Calu3 (cell line): ENCODE results near the gene FCN1. TPM values are rescaled to one million over a fixed set of nuclear protein-coding genes. Genes with fewer than 3 reads are reported as not detected.

Source experiments
- Bru-seq: library from RNA; stranded (reverse); fragments of 400-500 nt; gene quantifications from one replicate; lab custom pipeline; 2021; lab: Mats Ljungman, UMichigan
- BruChase-seq, 2 experiments: library from RNA; stranded (reverse); fragments of 400-500 nt; gene quantifications; one replicate each; lab custom pipeline; 2021; lab: Mats Ljungman, UMichigan
- BruUV-seq: library from RNA; stranded (reverse); fragments of 400-500 nt; replicated peaks from 2 replicates; lab custom pipeline; 2021; lab: Mats Ljungman, UMichigan
- CTCF ChIA-PET: fragments of 300-600 bp; sonication (Branson Sonifier 250); formaldehyde crosslinking; loops from one replicate; lab custom pipeline; 2022; ENCODE audit warnings: antibody characterized with exemption; lab: Charles Lee
- DNase-seq: peaks from one replicate; pipeline ENCODE4 v3.0.0; 2022
- H3K27ac Mint-ChIP-seq: one replicate; pipeline ENCODE4 v1.8.0; 2022; ENCODE audit warnings: mixed read lengths; ENCODE audit not compliant: unreplicated experiment
- H3K27me3 Mint-ChIP-seq: one replicate; pipeline ENCODE4 v1.8.0; 2022; ENCODE audit warnings: mixed read lengths; ENCODE audit not compliant: unreplicated experiment
- H3K36me3 Mint-ChIP-seq: one replicate; pipeline ENCODE4 v1.8.0; 2022; ENCODE audit warnings: mild to moderate bottlenecking, moderate library complexity, mixed read lengths; ENCODE audit not compliant: insufficient read depth, unreplicated experiment
- H3K4me1 Mint-ChIP-seq: one replicate; pipeline ENCODE4 v1.8.0; 2022; ENCODE audit warnings: mild to moderate bottlenecking, low read depth, mixed read lengths; ENCODE audit not compliant: unreplicated experiment
- H3K4me3 Mint-ChIP-seq: one replicate; pipeline ENCODE4 v1.8.0; 2022; ENCODE audit warnings: mild to moderate bottlenecking, low read depth, moderate library complexity, mixed read lengths; ENCODE audit not compliant: unreplicated experiment
- H3K9me3 Mint-ChIP-seq: one replicate; pipeline ENCODE4 v1.8.0; 2022; ENCODE audit warnings: low read depth, mixed read lengths; ENCODE audit not compliant: unreplicated experiment
- CTCF ChIP-seq: fragments of 200-600 bp; IDR thresholded peaks from one replicate; pipeline ENCODE4 v1.8.0; 2022; ENCODE audit warnings: antibody characterized with exemption; ENCODE audit not compliant: unreplicated experiment
- intact Hi-C: fragments of 100-400 bp; cut with micrococcal nuclease; formaldehyde crosslinking; loops from one replicate; pipeline ENCODE4 v1.10.0; 2022; ENCODE audit not compliant: unreplicated experiment
- long read RNA-seq: library from polyadenylated mRNA; stranded (forward); transcript quantifications from one replicate; pipeline ENCODE4 v2.0.0, GENCODE V29; 2022
- total RNA-seq: library from RNA; stranded (reverse); gene quantifications from 2 replicates; pipeline ENCODE4 v1.2.3, GENCODE V29; 2022

The FCN1 gene
- total RNA-seq: not detected in 2 replicates
- not detected for Bru-seq, nascent RNA
- BruChase-seq, experiment 1, labeled RNA remaining after a 6-hour chase: not detected
- not detected for BruChase-seq, experiment 2, labeled RNA remaining after a 2-hour chase
- long read RNA-seq: 0 reads

GRCh38 chr9:134917431-134918373, at the start of gene FCN1:
TSS of gene FCN1 (minus strand) at chr9:134917912. CDS start at chr9:134917871, 41 bp downstream.
- BruUV-seq: no TSS peak
- CTCF ChIA-PET: no interaction called here
- no peak within 1 kb of the TSS for H3K27ac Mint-ChIP-seq
- DNase-seq: no peak
- peaks cover 5% of the 10 kb centered on the region for H3K9me3 Mint-ChIP-seq
- no peaks in the 10 kb centered on the region for H3K36me3 Mint-ChIP-seq
- no peaks in the 10 kb centered on the region for H3K4me1 Mint-ChIP-seq
- no peak within 1 kb of the TSS for H3K4me3 Mint-ChIP-seq
- no peak for TF ChIP-seq CTCF
- no peaks in the 10 kb centered on the region for H3K27me3 Mint-ChIP-seq
- intact Hi-C loops: no loop called here

DNA sequence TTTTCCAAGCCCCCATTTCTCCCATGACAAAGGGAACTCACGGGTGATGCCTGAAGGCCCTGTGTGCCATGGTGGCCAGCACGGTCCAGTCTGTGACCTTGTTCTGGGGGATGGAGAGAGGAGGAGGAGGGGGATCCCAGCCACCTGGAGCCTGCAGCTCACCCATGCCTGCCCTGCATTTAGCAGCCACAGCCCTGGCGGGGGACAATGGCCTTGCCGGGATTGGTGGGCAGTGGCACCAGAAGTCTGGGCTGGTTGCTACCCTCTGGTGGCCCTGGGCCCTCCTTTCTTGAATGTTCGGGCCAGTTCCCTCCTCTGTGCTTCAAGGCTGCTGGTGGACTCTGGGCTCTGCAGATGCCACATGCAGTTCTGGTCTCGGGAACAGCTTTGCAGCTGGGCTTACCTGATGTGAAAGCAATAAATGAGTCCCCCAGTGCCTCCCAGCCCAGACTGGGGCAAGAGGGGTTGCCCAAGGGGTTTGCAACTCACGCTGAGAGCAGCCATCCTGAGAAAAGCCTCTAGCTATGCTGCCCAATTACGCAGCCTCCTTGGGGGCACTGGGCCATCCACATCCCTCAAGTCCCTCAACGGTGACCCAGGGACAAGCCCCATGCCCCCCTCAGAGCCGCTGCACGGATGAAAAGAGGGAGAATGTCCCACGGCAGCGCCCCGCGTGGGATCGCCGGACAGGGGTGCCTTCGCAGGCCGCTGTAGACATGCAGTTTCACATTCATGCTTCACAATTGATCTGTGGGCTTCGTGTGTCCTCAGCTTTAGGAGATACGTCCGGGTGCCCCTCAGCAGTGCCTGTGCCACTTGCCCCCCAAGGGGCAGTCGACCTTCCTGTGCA, 49.2 kb upstream of the FCN1 start:
- CTCF ChIA-PET: no interaction called here
- Mint-ChIP-seq H3K36me3 (no peaks in the 10 kb centered on the region), H3K4me1 (no peaks in the 10 kb centered on the region), H3K27me3 (no peaks in the 10 kb centered on the region), H3K27ac (no peak overlapping the region), H3K9me3 (peaks cover 4% of the 10 kb centered on the region), H3K4me3 (no peak overlapping the region)
- no TSS peak for BruUV-seq
- no peak for TF ChIP-seq CTCF
- intact Hi-C loops: no loop called here
- no peak for DNase-seq

- no peak for TF ChIP-seq CTCF
- Mint-ChIP-seq H3K4me1 (no peaks in the 10 kb centered on the region), H3K27me3 (no peaks in the 10 kb centered on the region), H3K27ac (no peak overlapping the region), H3K4me3 (no peak overlapping the region), H3K36me3 (no peaks in the 10 kb centered on the region), H3K9me3 (peaks cover 4% of the 10 kb centered on the region)
- DNase-seq: no peak
- no TSS peak for BruUV-seq
- intact Hi-C loops: no loop called here
- CTCF ChIA-PET: no interaction called here
Measured at GRCh38 chr9:134966270-134966669, 48.6 kb upstream of the FCN1 start.

GRCh38 chr9:134965851-134966250, 48.1 kb upstream of the FCN1 start:
- Mint-ChIP-seq H3K27ac (no peak overlapping the region), H3K4me3 (no peak overlapping the region), H3K36me3 (no peaks in the 10 kb centered on the region), H3K9me3 (peaks cover 4% of the 10 kb centered on the region), H3K4me1 (no peaks in the 10 kb centered on the region), H3K27me3 (no peaks in the 10 kb centered on the region)
- intact Hi-C loops: no loop called here
- no peak for TF ChIP-seq CTCF
- DNase-seq: no peak
- BruUV-seq: no TSS peak
- CTCF ChIA-PET: no interaction called here
